NCI-H1694 treated with DMSO at 0.1 percent for 48 hours (cell line): Measurements from ENCODE around the gene TLE3.

Experiments
- DNase-seq: peaks from one replicate; lab custom pipeline; 2025; lab: John Stamatoyannopoulos, UW

The TLE3 gene

GRCh38 chr15:70062321-70062956, 35.3 kb downstream of the TLE3 start:
- peak; percentile 86 for DNase-seq

- no peak for DNase-seq
These were observed 35.9 kb downstream of the TLE3 start for GRCh38 chr15:70061696-70062270.

GRCh38 chr15:70060993-70061305, 36.8 kb downstream of the TLE3 start:
- no peak for DNase-seq

- DNase-seq = no peak
These were observed 37.3 kb downstream of the TLE3 start for GRCh38 chr15:70060214-70060992.

GRCh38 chr15:70059476-70060213, 38.1 kb downstream of the TLE3 start:
- DNase-seq = no peak

GRCh38 chr15:70058642-70059360, 38.9 kb downstream of the TLE3 start:
- DNase-seq = no peak

- no peak for DNase-seq
These were observed 39.6 kb downstream of the TLE3 start for GRCh38 chr15:70057931-70058641.

- DNase-seq = no peak
These were observed 41.5 kb downstream of the TLE3 start for GRCh38 chr15:70056091-70056680.

- DNase-seq = no peak
These were observed 42.1 kb downstream of the TLE3 start for GRCh38 chr15:70055601-70056051.

GRCh38 chr15:70054884-70055387, 42.8 kb downstream of the TLE3 start:
- peak; percentile 57 for DNase-seq

GRCh38 chr15:70054366-70054765, 43.4 kb downstream of the TLE3 start:
- DNase-seq = no peak

GRCh38 chr15:70053716-70054229, 43.9 kb downstream of the TLE3 start:
- no peak for DNase-seq

GRCh38 chr15:70053001-70053715, 44.6 kb downstream of the TLE3 start:
- DNase-seq = no peak

GRCh38 chr15:70051948-70052633, 45.6 kb downstream of the TLE3 start:
- no peak for DNase-seq

GRCh38 chr15:70050970-70051369, 46.7 kb downstream of the TLE3 start:
- no peak for DNase-seq

- DNase-seq = no peak
These were observed 47.3 kb downstream of the TLE3 start for GRCh38 chr15:70050441-70050840.

- no peak for DNase-seq
These were observed 47.9 kb downstream of the TLE3 start for GRCh38 chr15:70049701-70050301.

GRCh38 chr15:70048578-70049514, 48.9 kb downstream of the TLE3 start:
- DNase-seq = no peak
